Motor neuron (in vitro differentiated cells): ENCODE results near the gene TMEFF1. TPM values are rescaled to one million over a fixed set of nuclear protein-coding genes. Genes with fewer than 3 reads are reported as not detected.

Source experiments
- ATAC-seq, 8 experiments: fragments of 200-7000 bp; cut with Tn5 transposase; replicated peaks in 6 of 8; 2 replicates each; pipeline ENCODE4 v1.8.0; 2021; ENCODE audit warnings: mild to moderate bottlenecking in 8 of 8, moderate library complexity in 8 of 8
- H3K27ac ChIP-seq, 2 donors: fragments of 250-450 bp; sonication (Bioruptor Pico); 2 replicates each; pipeline ENCODE4 v1.9.0; 2021; ENCODE audit warnings: antibody characterized with exemption in 2 of 2, mild to moderate bottlenecking in 2 of 2, moderate library complexity in 1 of 2
- H3K4me1 ChIP-seq, 2 donors: fragments of 250-450 bp; sonication (Bioruptor Pico); replicated peaks in 1 of 2; 2 replicates each; pipeline ENCODE4 v1.6.1; 2021; ENCODE audit warnings: antibody characterized with exemption in 2 of 2, mild to moderate bottlenecking in 2 of 2, moderate library complexity in 1 of 2
- H3K4me3 ChIP-seq, 5 donors: fragments of 250-450 bp; sonication (Bioruptor Pico); 2 replicates each; pipeline ENCODE4 v1.9.0; 2021; ENCODE audit warnings: antibody characterized with exemption in 5 of 5, mild to moderate bottlenecking in 5 of 5, moderate library complexity in 4 of 5
- WGBS, 10 experiments: fragments of 450-650 bp; shearing (Covaris generic); methylation state at CpG; one replicate each; pipeline ENCODE4 v1.0.0; 2022; 5-methylcytosine and 5-hydroxymethylcytosine counted together
- in situ Hi-C, 9 experiments: fragments of 400-800 bp; cut with MboI; loops; one replicate each; pipeline ENCODE4 v1.15.0; 2021; ENCODE audit warnings: low sequenced_read_pairs in 9 of 9, low pct_unique_long_range_greater_than_20kb in 2 of 9; ENCODE audit not compliant: unreplicated experiment in 9 of 9
- total RNA-seq, 8 experiments: library from RNA; unstranded; fragments of 300-600 nt; gene quantifications; 2 replicates each; pipeline versions ENCODE4 v1.2.3 to v1.2.4, GENCODE V29; 2022

TMEFF1 gene
- total RNA-seq, 8 experiments from 2014 or later, result 0.31 to 34.7 (median 31.7) TPM; not detected in 1

DNA sequence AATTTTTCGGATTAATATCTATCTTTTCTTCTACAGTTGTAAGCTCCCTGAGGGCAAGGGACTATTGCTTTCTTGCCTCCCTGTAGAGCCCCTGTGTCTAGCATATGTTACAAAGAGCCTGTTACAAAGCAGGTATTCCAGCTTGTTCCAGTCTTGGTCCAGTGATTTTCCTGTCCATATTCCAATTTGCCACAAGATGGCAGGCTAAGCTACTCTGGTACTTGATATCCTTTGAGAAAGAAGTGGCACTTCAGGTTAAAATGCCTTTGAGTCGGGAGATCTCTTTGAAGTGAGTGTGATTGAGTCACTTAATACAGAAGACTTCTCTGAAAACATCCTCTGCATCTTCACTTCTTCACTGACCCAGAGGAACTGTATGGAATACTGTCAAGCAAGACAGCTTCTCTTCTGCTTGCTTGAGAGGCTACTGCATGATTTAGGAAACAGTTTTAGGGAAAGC is 129.4 kb downstream of the TMEFF1 start:
- H3K27ac ChIP-seq, result no peak overlapping the region
- H3K4me1 ChIP-seq, result peaks cover 5 to 17% of the 10 kb centered on the region in 2 donors
- ATAC-seq, result peak in 4 of 8 experiments; percentile 7 to 23 (median 12)
- in situ Hi-C loops, result loop anchor here in 4 of 9 experiments (25.0 kb wide), 1 partner anchor 710 kb away; no protein-coding TSS in a partner anchor
- no peak overlapping the region for H3K4me3 ChIP-seq
- WGBS, 10 experiments, result 0 to 50% (median 22%) methylated on average over 1 to 2 of the region's 2 CpGs; no CpG with 5 or more reads in 1 of the 10 experiments

DNA sequence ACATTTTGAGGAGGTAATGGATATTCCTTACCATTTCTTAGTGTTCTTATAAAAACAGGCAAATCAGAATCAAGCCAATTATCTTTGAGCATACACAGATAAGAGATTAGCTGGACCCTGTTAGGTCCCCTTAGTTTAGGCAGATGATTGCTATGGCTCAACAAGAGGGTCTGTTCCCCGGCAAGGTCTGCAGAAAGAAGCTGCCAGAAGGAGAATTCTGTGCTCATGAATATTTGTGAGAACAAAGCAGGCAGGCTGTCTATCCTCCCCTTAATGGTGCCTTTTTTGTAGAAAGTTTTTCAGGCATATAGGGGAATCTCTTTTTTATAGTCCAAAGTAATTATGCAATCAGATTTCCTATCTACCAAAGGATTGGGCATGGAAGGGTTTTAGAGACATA is 132.5 kb downstream of the TMEFF1 start:
- 0 to 55% (median 22%) methylated on average over 1 of the region's 1 CpG; no CpG with 5 or more reads in 1 of the 10 experiments for WGBS, 10 experiments
- in situ Hi-C loops, result loop anchor here in 4 of 9 experiments (25.0 kb wide), 1 partner anchor 707 kb away; no protein-coding TSS in a partner anchor
- Histone ChIP-seq H3K27ac (no peak overlapping the region), H3K4me3 (no peak overlapping the region), H3K4me1 (peaks cover 0 to 13% of the 10 kb centered on the region in 2 donors)
- no peak for ATAC-seq

DNA sequence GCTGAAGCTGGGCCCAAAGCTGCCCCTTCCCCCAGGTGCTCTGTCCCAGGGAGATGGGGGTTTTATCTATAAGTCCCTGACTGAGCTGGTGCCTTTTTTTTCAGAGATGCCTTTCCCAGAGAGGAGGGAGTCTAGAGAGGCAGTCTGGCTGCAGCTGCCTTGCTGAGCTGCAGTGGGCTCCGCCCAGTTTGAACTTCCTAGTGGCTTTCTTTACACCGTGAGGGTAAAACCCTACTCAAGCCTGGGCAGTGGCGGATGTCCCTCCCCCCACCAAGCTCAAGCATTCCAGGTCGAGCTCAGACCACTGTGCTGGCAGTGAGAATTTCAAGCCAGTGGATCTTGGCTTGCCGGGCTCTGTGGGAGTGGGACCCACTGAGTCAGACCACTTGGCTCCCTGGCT is 146.2 kb downstream of the TMEFF1 start:
- H3K27ac ChIP-seq, result no peak overlapping the region
- no peaks in the 10 kb centered on the region for H3K4me1 ChIP-seq
- in situ Hi-C loops, result loop anchor here in 4 of 9 experiments (25.0 kb wide), 1 partner anchor 693 kb away; no protein-coding TSS in a partner anchor
- ATAC-seq, result no peak
- H3K4me3 ChIP-seq, result no peak overlapping the region
- WGBS, 10 experiments, result 20 to 67% (median 33%) methylated on average over 1 to 3 of the region's 5 CpGs; no CpG with 5 or more reads in 5 of the 10 experiments

DNA sequence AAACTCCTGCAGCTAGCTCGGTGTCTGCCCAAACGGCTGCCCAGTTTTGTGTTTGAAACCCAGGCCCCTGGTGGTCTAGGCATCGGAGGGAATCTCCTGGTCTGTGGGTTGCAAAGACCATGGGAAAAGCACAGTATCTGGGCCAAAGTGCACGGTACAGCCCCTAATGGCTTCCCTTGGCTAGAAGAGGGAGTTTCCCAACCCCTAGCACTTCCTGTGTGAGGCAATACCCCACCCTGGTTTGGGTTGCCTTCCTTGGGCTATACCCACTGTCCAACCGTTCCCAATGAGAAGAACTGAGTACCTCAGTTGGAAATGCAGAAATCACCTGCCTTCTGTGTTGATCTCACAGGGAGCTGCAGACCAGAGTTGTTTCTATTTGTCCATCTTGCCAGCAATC is 146.7 kb downstream of the TMEFF1 start:
- no peaks in the 10 kb centered on the region for H3K4me1 ChIP-seq
- no peak for ATAC-seq
- no peak overlapping the region for H3K27ac ChIP-seq
- 37 to 73% (median 50%) methylated on average over 1 to 4 of the region's 5 CpGs; no CpG with 5 or more reads in 4 of the 10 experiments for WGBS, 10 experiments
- in situ Hi-C loops, result loop anchor here in 4 of 9 experiments (25.0 kb wide), 1 partner anchor 693 kb away; no protein-coding TSS in a partner anchor
- no peak overlapping the region for H3K4me3 ChIP-seq

DNA sequence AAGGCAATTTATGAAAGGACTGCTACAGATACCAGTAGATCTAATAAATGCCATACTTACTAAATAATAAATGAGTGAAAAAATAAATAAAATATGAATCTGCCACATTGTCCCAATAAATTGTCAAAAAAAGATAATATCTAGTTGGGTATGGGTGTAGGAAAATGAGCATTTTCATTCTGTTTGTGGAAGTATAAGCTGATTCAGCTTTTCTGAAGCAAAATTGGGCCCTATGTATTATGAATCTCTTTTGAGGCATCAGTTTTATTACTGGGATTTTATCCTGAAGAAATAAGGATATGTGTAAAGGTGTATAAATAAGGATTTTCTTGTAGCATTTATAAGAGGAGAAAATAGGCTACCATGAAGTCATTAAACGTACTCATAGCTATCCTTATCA is 151.0 kb downstream of the TMEFF1 start:
- no peak overlapping the region for H3K4me3 ChIP-seq
- H3K4me1 ChIP-seq, result no peaks in the 10 kb centered on the region
- WGBS, 10 experiments, result 0 to 100% (median 83%) methylated on average over 1 of the region's 1 CpG; no CpG with 5 or more reads in 3 of the 10 experiments
- ATAC-seq, result no peak
- no peak overlapping the region for H3K27ac ChIP-seq
- in situ Hi-C loops, result loop anchor here in 4 of 9 experiments (25.0 kb wide), 1 partner anchor 688 kb away; no protein-coding TSS in a partner anchor

DNA sequence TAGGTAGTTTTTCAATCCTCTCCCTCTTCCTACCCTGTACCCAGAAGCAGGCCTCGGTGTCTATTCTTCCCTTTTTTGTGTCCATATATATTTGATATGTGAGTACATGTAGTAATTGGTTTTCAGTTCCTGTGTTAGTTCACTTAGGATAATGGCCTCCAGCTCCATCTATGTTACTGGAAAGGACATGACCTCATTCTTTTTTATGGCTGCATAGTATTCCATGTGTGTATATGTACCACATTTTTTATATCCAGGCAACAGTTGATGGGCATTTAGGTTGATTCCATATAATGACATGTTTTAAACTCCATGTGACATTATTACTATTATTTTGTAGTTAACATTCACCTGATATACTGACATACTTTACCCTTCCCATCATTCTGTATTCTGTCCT is 154.0 kb downstream of the TMEFF1 start:
- Histone ChIP-seq H3K27ac (no peak overlapping the region), H3K4me1 (no peaks in the 10 kb centered on the region), H3K4me3 (no peak overlapping the region)
- WGBS, 10 experiments, result 71 to 100% (median 100%) methylated on average over 1 of the region's 1 CpG; no CpG with 5 or more reads in 2 of the 10 experiments
- in situ Hi-C loops, result no loop called here
- no peak for ATAC-seq

Other genes starting within 250 kb of the TMEFF1 start
- 10 to 100 TPM; 18.6 to 53.3 (median 28.4) TPM for gene TEX10, start 120.2 kb upstream of the TMEFF1 start, total RNA-seq
- gene MSANTD3, start 46.0 kb upstream of the TMEFF1 start, total RNA-seq, result 10 to 100 TPM; 27.7 to 56.0 (median 34.6) TPM
- 1 to 10 TPM in 6 of 8 experiments, under 1 TPM in 2; 0.81 to 8.8 (median 3.4) TPM for gene CAVIN4, start 104.9 kb downstream of the TMEFF1 start, total RNA-seq